PC-3 (cell line): ENCODE data around the gene CDC37L1. TPM values are rescaled to one million over a fixed set of nuclear protein-coding genes. Genes with fewer than 3 reads are reported as not detected.

Experiments
- ATAC-seq: fragments of 200-7000 bp; cut with Tn5 transposase; 2 replicates; pipeline ENCODE4 v1.9.1; 2020; ENCODE audit warnings: mild to moderate bottlenecking, moderate library complexity
- BruUV-seq: library from RNA; stranded (reverse); fragments of 400-500 nt; replicated peaks from 2 replicates; lab custom pipeline; 2021; lab: Mats Ljungman, UMichigan
- CTCF ChIA-PET: fragments of 300-600 bp; sonication (Branson Sonifier 250); formaldehyde crosslinking; loops from one replicate; lab custom pipeline; 2022; ENCODE audit warnings: antibody characterized with exemption; lab: Charles Lee
- POLR2A ChIA-PET: fragments of 300-600 bp; sonication (Branson Sonifier 250); formaldehyde crosslinking; loops from one replicate; lab custom pipeline; 2022; ENCODE audit warnings: antibody characterized with exemption; ENCODE audit not compliant: unreplicated experiment; lab: Charles Lee
- DNase-seq: peaks from one replicate; pipeline ENCODE4 v3.0.0-alpha.2; 2015
- H2AFZ ChIP-seq: fragments of 300-600 bp; sonication (generic); 2 replicates; pipeline ENCODE4 v1.6.0; 2016; ENCODE audit warnings: antibody characterized with exemption, low read length
- H3F3A ChIP-seq: fragments of 300-600 bp; sonication (generic); one replicate; pipeline ENCODE4 v1.6.0; 2017; ENCODE audit warnings: antibody characterized with exemption, low read length, control low read depth, mild to moderate bottlenecking; ENCODE audit not compliant: unreplicated experiment
- H3K27ac ChIP-seq: fragments of 300-600 bp; sonication (generic); 2 replicates; pipeline ENCODE4 v1.5.1; 2016; ENCODE audit warnings: mild to moderate bottlenecking, low read length
- H3K27me3 ChIP-seq: fragments of 300-600 bp; sonication (generic); 2 replicates; pipeline ENCODE4 v1.6.1; 2016; ENCODE audit warnings: low read length, mixed read lengths
- H3K36me3 ChIP-seq: fragments of 300-600 bp; sonication (generic); 2 replicates; pipeline ENCODE4 v1.6.1; 2016; ENCODE audit warnings: low read depth, mixed run types, low read length, mixed read lengths
- H3K4me1 ChIP-seq: fragments of 300-600 bp; sonication (generic); 2 replicates; pipeline ENCODE4 v1.5.1; 2016; ENCODE audit warnings: low read length; ENCODE audit not compliant: insufficient read depth
- H3K4me2 ChIP-seq: fragments of 300-600 bp; sonication (generic); 2 replicates; pipeline ENCODE4 v1.6.0; 2016; ENCODE audit warnings: low read length
- H3K4me3 ChIP-seq: fragments of 300-600 bp; sonication (generic); 2 replicates; pipeline ENCODE4 v1.5.1; 2016; ENCODE audit warnings: mild to moderate bottlenecking, low read length, mixed read lengths
- H3K79me2 ChIP-seq: fragments of 300-600 bp; sonication (generic); 2 replicates; pipeline ENCODE4 v1.6.1; 2017; ENCODE audit warnings: low read length, mixed read lengths
- H3K9ac ChIP-seq: fragments of 300-600 bp; sonication (generic); 2 replicates; pipeline ENCODE4 v1.6.0; 2016; ENCODE audit warnings: mild to moderate bottlenecking, low read length
- H3K9me2 ChIP-seq: fragments of 300-600 bp; sonication (generic); replicated peaks from 2 replicates; pipeline ENCODE4 v1.6.1; 2016; ENCODE audit warnings: mixed run types, low read length, mixed read lengths
- H3K9me3 ChIP-seq: fragments of 300-600 bp; sonication (generic); 2 replicates; pipeline ENCODE4 v1.6.1; 2016; ENCODE audit warnings: low read length, mixed read lengths
- H4K20me1 ChIP-seq: fragments of 300-600 bp; sonication (generic); 2 replicates; pipeline ENCODE4 v1.6.1; 2016; ENCODE audit warnings: low read length, mixed read lengths
- CTCF ChIP-seq: fragments of 300-600 bp; sonication (generic); conservative IDR thresholded peaks from 2 replicates; pipeline ENCODE4 v1.5.1; 2017; ENCODE audit warnings: antibody characterized with exemption, low read depth, mild to moderate bottlenecking, low read length
- EZH2 ChIP-seq: fragments of 300-600 bp; sonication (generic); IDR thresholded peaks from one replicate; pipeline ENCODE4 v1.6.1; 2017; ENCODE audit warnings: antibody characterized with exemption, mild to moderate bottlenecking, low read length; ENCODE audit not compliant: unreplicated experiment
- EZH2phosphoT487 ChIP-seq: fragments of 300-600 bp; sonication (generic); IDR thresholded peaks from 2 replicates; pipeline ENCODE4 v1.6.1; 2018; ENCODE audit warnings: mild to moderate bottlenecking, antibody characterized with exemption, low read length, borderline replicate concordance
- intact Hi-C: fragments of 100-400 bp; cut with micrococcal nuclease; formaldehyde crosslinking; loops from 2 replicates; pipeline ENCODE4 v1.9.0; 2023
- total RNA-seq: library from RNA; depleted of rRNA; stranded (reverse); fragments of >200 nt; gene quantifications from 2 replicates; pipeline ENCODE4 v1.2.3, GENCODE V29; 2014

Gene CDC37L1
- total RNA-seq, 1 experiment from 2014 or later: 5.1 TPM

GRCh38 chr9:4666042-4666699 lies 13.2 kb upstream of the CDC37L1 start, which contains the start of gene SPATA6L:
Gene SPATA6L, minus strand, starts transcription at chr9:4666480. Its CDS starts 230 bp downstream, at chr9:4666250.
- H3K4me3 ChIP-seq: peak within 1 kb of the TSS; percentile 92
- intact Hi-C loops: no loop called here
- H3K9me3 ChIP-seq: no peaks in the 10 kb centered on the region
- no peaks in the 10 kb centered on the region for H3K36me3 ChIP-seq
- peak within 1 kb of the TSS; percentile 91 for H3K4me2 ChIP-seq
- no peaks in the 10 kb centered on the region for H3F3A ChIP-seq
- H4K20me1 ChIP-seq: peaks cover 4% of the 10 kb centered on the region; the same call in 1 of the 2 replicates
- H2AFZ ChIP-seq: peak within 1 kb of the TSS; percentile 93
- peak within 1 kb of the TSS; percentile 39 for H3K9ac ChIP-seq
- BruUV-seq: TSS peak; percentile 47
- no peaks in the 10 kb centered on the region for H3K27me3 ChIP-seq
- ChIA-PET CTCF (interaction anchor here (0.6 kb wide), 3 partner anchors 32 to 1180 kb away, joined by 3 read pairs; no protein-coding TSS in a partner anchor), POLR2A (interaction anchor here (0.6 to 0.8 kb wide), 3 partner anchors 38 to 1182 kb away, joined by 3 to 4 read pairs (median 3); no protein-coding TSS in a partner anchor)
- peaks cover 48% of the 10 kb centered on the region for H3K4me1 ChIP-seq
- H3K9me2 ChIP-seq: no peaks in the 10 kb centered on the region
- TF ChIP-seq CTCF (peak; percentile 35; the same call in 1 of the 2 replicates), EZH2phosphoT487 (no peak)
- no peak within 1 kb of the TSS for H3K27ac ChIP-seq
- H3K79me2 ChIP-seq: peaks cover 36% of the 10 kb centered on the region
- DNase-seq (peak; percentile 44), ATAC-seq (peak; percentile 39)

- Histone ChIP-seq H3K9me2 (no peaks in the 10 kb centered on the region), H2AFZ (no peak overlapping the region), H3K9me3 (no peaks in the 10 kb centered on the region), H3K79me2 (peaks cover 32% of the 10 kb centered on the region), H3K27ac (no peak overlapping the region), H3K9ac (no peak overlapping the region), H3F3A (no peaks in the 10 kb centered on the region), H3K36me3 (no peaks in the 10 kb centered on the region), H3K4me2 (no peak overlapping the region), H4K20me1 (peaks cover 4% of the 10 kb centered on the region; the same call in 1 of the 2 replicates), H3K27me3 (no peaks in the 10 kb centered on the region), H3K4me3 (no peak overlapping the region), H3K4me1 (peaks cover 40% of the 10 kb centered on the region)
- no peak for DNase-seq
- TF ChIP-seq EZH2: no peak
- TF ChIP-seq EZH2phosphoT487: no peak
- no peak for TF ChIP-seq CTCF
- no TSS peak for BruUV-seq
- intact Hi-C loops: no loop called here
- ChIA-PET CTCF (no interaction called here), POLR2A (no interaction called here)
- no peak for ATAC-seq
Measured at GRCh38 chr9:4667681-4668080, 11.7 kb upstream of the CDC37L1 start.

GRCh38 chr9:4668604-4669003 lies 10.8 kb upstream of the CDC37L1 start:
- H2AFZ ChIP-seq: no peak overlapping the region
- H3K9me2 ChIP-seq: no peaks in the 10 kb centered on the region
- H4K20me1 ChIP-seq: peaks cover 4% of the 10 kb centered on the region; the same call in 1 of the 2 replicates
- ATAC-seq (no peak), DNase-seq (no peak)
- ChIA-PET POLR2A (no interaction called here), CTCF (no interaction called here)
- H3K79me2 ChIP-seq: peaks cover 22% of the 10 kb centered on the region
- no peaks in the 10 kb centered on the region for H3K27me3 ChIP-seq
- no peaks in the 10 kb centered on the region for H3K36me3 ChIP-seq
- no peak overlapping the region for H3K4me2 ChIP-seq
- no peaks in the 10 kb centered on the region for H3F3A ChIP-seq
- TF ChIP-seq CTCF: no peak
- TF ChIP-seq EZH2: no peak
- TF ChIP-seq EZH2phosphoT487: no peak
- H3K4me3 ChIP-seq: no peak overlapping the region
- H3K9ac ChIP-seq: no peak overlapping the region
- no TSS peak for BruUV-seq
- no peak overlapping the region for H3K27ac ChIP-seq
- H3K9me3 ChIP-seq: no peaks in the 10 kb centered on the region
- intact Hi-C loops: no loop called here
- peaks cover 32% of the 10 kb centered on the region for H3K4me1 ChIP-seq
